Karpas-422 (cell line): Measurements from ENCODE around the gene PPP3R2. TPM values are rescaled to one million over a fixed set of nuclear protein-coding genes. Genes with fewer than 3 reads are reported as not detected.

Experiments
- DNase-seq: peaks from one replicate; pipeline ENCODE4 v3.0.0-alpha.2; 2015
- H2AFZ ChIP-seq: fragments of 200-600 bp; sonication (generic); 2 replicates; pipeline ENCODE4 v1.6.1; 2014; ENCODE audit warnings: antibody characterized with exemption, low read length, mixed read lengths
- H3K27ac ChIP-seq: fragments of 200-600 bp; sonication (generic); 2 replicates; pipeline ENCODE4 v1.5.1; 2014; ENCODE audit warnings: mild to moderate bottlenecking, low read length, moderate library complexity
- H3K27me3 ChIP-seq: fragments of 200-600 bp; sonication (generic); 2 replicates; pipeline ENCODE4 v1.6.1; 2014; ENCODE audit warnings: low read length, mixed read lengths
- H3K36me3 ChIP-seq: fragments of 200-600 bp; sonication (generic); 2 replicates; pipeline ENCODE4 v1.6.1; 2014; ENCODE audit warnings: low read length, mixed read lengths; ENCODE audit not compliant: insufficient read depth
- H3K4me1 ChIP-seq: fragments of 200-600 bp; sonication (generic); 2 replicates; pipeline ENCODE4 v1.6.1; 2014; ENCODE audit warnings: mild to moderate bottlenecking, low read length, mixed read lengths
- H3K4me2 ChIP-seq: fragments of 200-600 bp; sonication (generic); 2 replicates; pipeline ENCODE4 v1.6.1; 2014; ENCODE audit warnings: low read length, low read depth, mild to moderate bottlenecking; ENCODE audit not compliant: poor library complexity, severe bottlenecking
- H3K4me3 ChIP-seq: fragments of 200-600 bp; sonication (generic); 2 replicates; pipeline ENCODE4 v1.5.1; 2014; ENCODE audit warnings: mild to moderate bottlenecking, antibody characterized with exemption, low read length, mixed read lengths
- H3K79me2 ChIP-seq: fragments of 200-600 bp; sonication (generic); 2 replicates; pipeline ENCODE4 v1.6.1; 2014; ENCODE audit warnings: mild to moderate bottlenecking, low read length, mixed read lengths
- H3K9ac ChIP-seq: fragments of 200-600 bp; sonication (generic); 2 replicates; pipeline ENCODE4 v1.6.0; 2014; ENCODE audit warnings: low read length
- H3K9me2 ChIP-seq: fragments of 200-600 bp; sonication (generic), shearing (Covaris generic); replicated peaks from 2 replicates; pipeline ENCODE4 v1.6.0; 2014; ENCODE audit warnings: mild to moderate bottlenecking, low read length, moderate library complexity; ENCODE audit not compliant: insufficient read depth
- H3K9me3 ChIP-seq: fragments of 300-700, 200-600 bp; sonication (generic); 2 replicates; pipeline ENCODE4 v1.6.1; 2014; ENCODE audit warnings: low read length, mixed read lengths
- H4K20me1 ChIP-seq: fragments of 200-600 bp; sonication (generic); 2 replicates; pipeline ENCODE4 v1.6.1; 2014; ENCODE audit warnings: mild to moderate bottlenecking, antibody characterized with exemption, low read length, low read depth; ENCODE audit not compliant: insufficient read depth
- total RNA-seq: library from RNA; depleted of rRNA; stranded (reverse); fragments of >200 nt; shearing (Covaris generic); gene quantifications from 2 replicates; pipeline ENCODE4 v1.2.3, GENCODE V29; 2014; ENCODE audit warnings: low replicate concordance

Gene PPP3R2
- total RNA-seq, 1 experiment from 2014 or later, result not detected

DNA sequence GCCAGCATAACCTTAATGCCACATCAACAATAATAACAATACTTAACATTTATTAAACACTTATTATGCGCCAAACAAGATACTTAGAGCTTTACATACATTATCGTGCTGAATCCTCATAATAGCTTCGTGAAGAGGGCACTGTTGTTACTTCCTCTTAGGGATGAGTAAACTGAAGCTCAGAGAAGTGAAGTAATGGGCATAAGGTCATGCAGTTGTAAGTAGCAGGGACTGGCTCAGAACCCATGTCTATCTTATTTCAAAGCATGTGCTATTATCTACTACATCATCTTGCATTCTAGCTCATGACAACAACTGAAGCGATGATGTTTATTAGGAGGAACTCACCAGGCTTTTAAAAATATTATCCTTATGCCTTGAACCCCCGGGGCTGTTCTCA lies 34.9 kb upstream of the PPP3R2 start:
- Histone ChIP-seq H3K9ac (no peak overlapping the region), H3K27me3 (no peaks in the 10 kb centered on the region), H3K4me2 (no peak overlapping the region), H3K79me2 (no peaks in the 10 kb centered on the region), H3K4me3 (no peak overlapping the region), H3K4me1 (no peaks in the 10 kb centered on the region), H3K9me3 (no peaks in the 10 kb centered on the region), H3K36me3 (no peaks in the 10 kb centered on the region), H2AFZ (no peak overlapping the region), H4K20me1 (no peaks in the 10 kb centered on the region), H3K9me2 (no peaks in the 10 kb centered on the region), H3K27ac (no peak overlapping the region)
- no peak for DNase-seq

DNA sequence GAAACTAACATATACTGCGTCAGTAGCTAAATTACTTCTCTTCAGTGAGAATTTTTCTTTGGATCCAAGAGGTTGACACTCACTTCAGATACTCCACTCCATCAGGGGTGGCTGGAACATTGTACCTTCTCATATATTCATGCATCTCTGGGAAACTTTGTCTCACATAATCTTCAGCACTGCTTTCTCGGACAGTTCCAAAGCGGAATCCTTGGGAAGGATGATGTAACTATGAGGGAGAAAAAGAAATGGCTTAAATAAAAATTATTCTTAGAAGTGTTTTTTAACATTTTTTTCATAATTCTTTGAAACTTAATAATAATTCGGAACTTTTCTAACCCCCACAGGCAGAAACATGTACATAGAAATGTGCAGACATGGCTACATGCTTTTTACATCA lies 33.4 kb upstream of the PPP3R2 start:
- Histone ChIP-seq H3K9me3 (no peaks in the 10 kb centered on the region), H4K20me1 (no peaks in the 10 kb centered on the region), H3K4me2 (no peak overlapping the region), H3K27me3 (no peaks in the 10 kb centered on the region), H3K36me3 (no peaks in the 10 kb centered on the region), H3K9me2 (no peaks in the 10 kb centered on the region), H3K4me1 (no peaks in the 10 kb centered on the region), H3K4me3 (no peak overlapping the region), H3K79me2 (no peaks in the 10 kb centered on the region), H3K27ac (no peak overlapping the region), H2AFZ (no peak overlapping the region), H3K9ac (no peak overlapping the region)
- DNase-seq, result no peak

DNA sequence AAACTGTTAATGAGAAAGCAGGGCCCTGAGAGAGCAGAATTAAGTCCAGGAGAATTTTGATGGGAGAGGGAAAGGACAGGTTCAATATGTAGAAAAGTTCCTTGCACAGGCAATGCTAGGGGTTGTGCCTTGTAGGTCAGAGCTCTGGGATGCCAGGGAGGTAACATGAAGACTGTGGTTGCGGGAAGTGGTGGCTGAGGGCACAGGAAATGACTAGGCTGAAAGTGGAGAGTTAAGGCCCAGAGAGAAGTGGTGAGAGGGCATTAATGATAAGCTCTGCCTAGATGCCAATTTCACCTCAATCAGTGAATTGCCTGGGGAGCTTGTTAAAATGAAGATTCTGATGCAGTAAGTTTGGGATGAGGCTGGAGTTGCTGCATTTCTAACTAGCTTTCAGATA lies 31.5 kb upstream of the PPP3R2 start:
- H3K36me3 ChIP-seq, result no peaks in the 10 kb centered on the region
- H3K4me3 ChIP-seq, result no peak overlapping the region
- no peaks in the 10 kb centered on the region for H3K9me3 ChIP-seq
- H3K4me1 ChIP-seq, result no peaks in the 10 kb centered on the region
- no peaks in the 10 kb centered on the region for H3K27me3 ChIP-seq
- no peaks in the 10 kb centered on the region for H4K20me1 ChIP-seq
- H3K27ac ChIP-seq, result no peak overlapping the region
- no peak overlapping the region for H2AFZ ChIP-seq
- no peaks in the 10 kb centered on the region for H3K9me2 ChIP-seq
- H3K79me2 ChIP-seq, result no peaks in the 10 kb centered on the region
- no peak overlapping the region for H3K4me2 ChIP-seq
- no peak for DNase-seq
- no peak overlapping the region for H3K9ac ChIP-seq

- Histone ChIP-seq H3K9ac (no peak overlapping the region), H3K4me1 (no peaks in the 10 kb centered on the region), H3K4me2 (no peak overlapping the region)
These were observed 31.1 kb upstream of the PPP3R2 start for GRCh38 chr9:101625876-101626275.

DNA sequence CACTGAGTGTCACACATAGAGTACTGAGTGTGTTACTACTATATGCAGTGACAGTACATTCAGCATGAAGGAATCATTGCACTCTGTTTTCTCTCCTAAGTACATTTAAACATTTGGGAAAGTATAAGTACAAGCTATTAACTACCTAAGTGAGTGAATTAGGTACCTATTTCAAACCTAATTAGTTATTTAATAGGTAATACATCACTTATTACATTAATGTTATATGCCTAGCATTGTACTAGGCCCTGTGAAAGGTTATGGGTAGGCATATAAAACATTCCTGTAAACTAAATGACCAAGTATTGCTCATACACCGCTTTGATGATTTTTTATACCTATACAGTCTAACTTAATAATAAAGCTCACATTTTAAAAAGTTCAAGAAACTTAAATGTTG lies 25.7 kb upstream of the PPP3R2 start:
- Histone ChIP-seq H3K79me2 (no peaks in the 10 kb centered on the region), H3K9me2 (no peaks in the 10 kb centered on the region)

More at GRCh38 chr9:101625876-101626275, 31.1 kb upstream of the PPP3R2 start:
- no peak overlapping the region for H3K4me3 ChIP-seq
- H4K20me1 ChIP-seq, result no peaks in the 10 kb centered on the region
- DNase-seq, result no peak
- H2AFZ ChIP-seq, result no peak overlapping the region
- no peak overlapping the region for H3K27ac ChIP-seq
- no peaks in the 10 kb centered on the region for H3K79me2 ChIP-seq
- H3K27me3 ChIP-seq, result no peaks in the 10 kb centered on the region
- H3K9me2 ChIP-seq, result no peaks in the 10 kb centered on the region
- H3K36me3 ChIP-seq, result no peaks in the 10 kb centered on the region
- no peaks in the 10 kb centered on the region for H3K9me3 ChIP-seq

DNA sequence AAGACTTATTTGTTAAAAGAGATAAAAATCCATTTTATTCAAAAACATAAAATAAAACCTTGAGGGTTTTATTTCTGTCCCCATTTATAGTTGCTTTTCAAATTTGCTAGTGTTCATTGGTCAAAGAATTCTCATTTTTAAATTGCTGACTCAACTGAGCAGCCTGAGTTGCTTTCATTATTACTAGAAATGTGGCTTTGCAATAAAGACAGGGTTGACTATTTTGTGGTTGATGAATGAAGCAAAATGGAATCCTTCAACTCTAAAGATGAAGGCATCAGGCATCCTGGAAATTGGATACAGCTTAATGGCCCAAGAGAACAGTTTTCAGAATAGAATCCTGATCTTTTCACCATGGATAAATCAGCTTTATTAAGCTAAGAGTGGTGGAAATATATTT lies 23.9 kb upstream of the PPP3R2 start:
- Histone ChIP-seq H2AFZ (no peak overlapping the region), H3K4me2 (no peak overlapping the region), H3K9ac (no peak overlapping the region), H3K36me3 (no peaks in the 10 kb centered on the region), H3K9me3 (no peaks in the 10 kb centered on the region), H3K4me1 (no peaks in the 10 kb centered on the region), H3K4me3 (no peak overlapping the region), H3K79me2 (no peaks in the 10 kb centered on the region), H3K27ac (no peak overlapping the region), H3K9me2 (no peaks in the 10 kb centered on the region), H3K27me3 (no peaks in the 10 kb centered on the region), H4K20me1 (no peaks in the 10 kb centered on the region)
- no peak for DNase-seq

More for the DNA sequence above, 25.7 kb upstream of the PPP3R2 start:
- Histone ChIP-seq H3K4me3 (no peak overlapping the region), H3K4me1 (no peaks in the 10 kb centered on the region), H3K9me3 (no peaks in the 10 kb centered on the region), H3K4me2 (no peak overlapping the region), H4K20me1 (no peaks in the 10 kb centered on the region), H2AFZ (no peak overlapping the region), H3K36me3 (no peaks in the 10 kb centered on the region), H3K27me3 (no peaks in the 10 kb centered on the region), H3K9ac (no peak overlapping the region), H3K27ac (no peak overlapping the region)
- no peak for DNase-seq

- no peaks in the 10 kb centered on the region for H3K36me3 ChIP-seq
- H3K4me1 ChIP-seq, result 0 out of 2 replicates have a peak, but pooled peaks cover 2% of the 10 kb centered on the region
- no peak overlapping the region for H2AFZ ChIP-seq
- H3K9ac ChIP-seq, result no peak overlapping the region
- no peak for DNase-seq
- no peaks in the 10 kb centered on the region for H3K9me2 ChIP-seq
- H3K27me3 ChIP-seq, result no peaks in the 10 kb centered on the region
- no peak overlapping the region for H3K4me3 ChIP-seq
- H3K27ac ChIP-seq, result no peak overlapping the region
- H3K79me2 ChIP-seq, result no peaks in the 10 kb centered on the region
- H3K9me3 ChIP-seq, result no peaks in the 10 kb centered on the region
- no peaks in the 10 kb centered on the region for H4K20me1 ChIP-seq
- no peak overlapping the region for H3K4me2 ChIP-seq
These were observed 10.8 kb upstream of the PPP3R2 start for GRCh38 chr9:101605547-101605946.

DNA sequence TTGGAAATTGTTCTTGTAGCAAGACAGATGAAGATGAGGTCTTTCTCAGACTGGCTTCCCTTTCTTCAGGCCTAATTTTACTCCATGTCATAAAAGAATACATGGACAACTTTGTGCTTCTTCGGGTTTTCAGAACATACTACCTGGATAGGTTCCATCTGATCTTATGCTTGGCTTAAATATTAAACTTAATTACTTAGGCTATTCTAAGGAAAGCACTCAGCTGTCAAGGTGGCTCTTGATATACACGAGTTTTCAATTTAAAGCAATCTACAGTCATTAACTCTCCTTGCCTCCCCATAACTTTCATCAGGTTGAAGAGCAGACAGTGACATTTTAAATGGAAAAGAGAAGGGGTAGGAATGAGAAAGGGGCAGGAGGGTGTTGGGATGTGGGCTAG lies 9.5 kb upstream of the PPP3R2 start:
- H3K9me3 ChIP-seq, result no peaks in the 10 kb centered on the region
- H3K27ac ChIP-seq, result no peak overlapping the region
- no peaks in the 10 kb centered on the region for H3K27me3 ChIP-seq
- 0 out of 2 replicates have a peak, but pooled peaks cover 2% of the 10 kb centered on the region for H3K4me1 ChIP-seq
- no peaks in the 10 kb centered on the region for H4K20me1 ChIP-seq
- no peak overlapping the region for H3K4me3 ChIP-seq
- no peak overlapping the region for H3K9ac ChIP-seq
- no peaks in the 10 kb centered on the region for H3K9me2 ChIP-seq
- H3K79me2 ChIP-seq, result no peaks in the 10 kb centered on the region
- no peak for DNase-seq
- H3K36me3 ChIP-seq, result no peaks in the 10 kb centered on the region
- no peak overlapping the region for H2AFZ ChIP-seq
- H3K4me2 ChIP-seq, result no peak overlapping the region
